ENCODE data around the gene RABEPK.
"Not testable (repeated sequence)": the region's sequence is repeated elsewhere in the genome, so short reads cannot be mapped to it uniquely, and the experiment has no call there.

RABEPK gene

GRCh38 chr9:125246261-125246667, 45.9 kb downstream of the RABEPK start:
- no peak for DNase-seq (ENCODE audit: low read depth)

DNA sequence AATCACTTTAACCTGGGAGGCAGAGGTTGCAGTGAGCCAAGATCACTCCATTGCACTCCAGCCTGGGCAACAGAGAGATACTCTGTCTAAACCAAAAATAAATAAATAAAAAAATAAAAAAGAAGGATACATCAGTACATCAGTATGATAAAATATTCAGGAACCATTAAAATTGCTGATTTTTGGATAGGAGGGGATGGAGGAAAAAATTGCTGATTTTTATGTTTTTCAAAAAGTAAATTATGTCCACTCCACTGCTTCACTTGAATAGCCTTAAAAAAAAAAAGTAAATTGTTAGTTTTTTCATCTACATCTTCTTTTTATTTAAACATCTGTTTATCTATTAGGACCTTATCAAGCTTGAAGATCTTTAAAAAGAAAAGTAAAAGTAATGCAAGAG, 53.9 kb downstream of the RABEPK start:
- DNase-seq (ENCODE audit: low read depth) = no peak

DNA sequence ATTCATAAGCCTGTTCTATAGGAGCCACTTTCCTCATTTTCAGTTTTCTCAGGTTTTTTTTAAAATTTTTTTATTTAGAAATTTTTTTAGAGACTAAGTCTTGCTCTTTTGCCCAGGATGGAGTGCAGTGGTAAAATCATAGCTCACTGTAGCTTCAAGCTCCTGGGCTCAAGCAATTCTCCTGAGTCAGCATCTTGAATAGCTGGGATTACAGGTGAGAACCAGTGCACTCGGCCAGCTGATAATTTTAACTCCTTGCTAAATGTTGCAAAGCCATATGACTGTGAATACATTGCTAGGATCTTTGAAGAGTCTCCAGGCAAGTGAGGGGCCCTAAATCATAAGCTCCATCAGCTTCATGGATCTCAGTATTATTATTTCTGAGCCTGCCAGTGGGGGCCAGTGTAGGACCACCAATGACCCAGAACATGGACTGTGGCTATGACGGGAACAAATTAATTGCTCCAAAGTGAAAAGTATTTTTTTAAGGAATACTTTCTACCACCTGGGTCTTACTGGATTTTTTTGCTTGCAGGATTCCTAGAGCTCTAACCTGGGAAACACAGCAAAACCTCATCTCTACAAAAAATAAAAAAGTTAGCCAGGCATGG, 55.5 kb downstream of the RABEPK start:
- no peak for DNase-seq (ENCODE audit: low read depth)

DNA sequence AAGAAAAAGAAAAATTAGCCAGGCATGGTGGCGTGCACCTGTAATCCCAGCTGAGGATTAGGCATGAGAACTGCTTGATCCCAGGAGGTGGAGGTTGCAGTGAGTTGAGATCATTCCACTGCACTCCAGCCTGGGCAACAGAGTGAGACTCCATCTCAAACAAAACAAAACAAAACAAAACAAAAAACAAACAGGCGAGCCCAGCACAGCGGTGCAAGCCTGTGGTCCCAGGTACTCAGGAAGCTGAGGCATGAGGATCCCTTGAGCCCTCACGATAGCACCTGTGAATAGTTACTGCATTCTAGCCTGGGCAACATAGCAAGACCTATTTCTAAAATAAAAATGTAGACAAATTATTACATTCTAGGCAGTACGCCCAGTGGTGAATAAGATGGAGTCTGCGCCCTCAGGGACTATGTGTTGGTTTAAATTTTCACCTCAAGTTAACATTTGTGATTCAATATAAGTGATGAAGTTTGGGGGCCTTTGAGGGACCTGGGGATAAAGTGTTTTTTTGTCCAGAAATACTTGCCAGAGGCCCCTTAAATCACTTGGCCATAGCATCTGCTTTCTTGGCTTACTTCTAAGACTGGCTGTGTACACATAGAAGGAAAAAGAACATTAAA, 57.9 kb downstream of the RABEPK start:
- no peak for DNase-seq (ENCODE audit: low read depth)

- DNase-seq (ENCODE audit: low read depth) = no peak
These were observed 58.6 kb downstream of the RABEPK start for GRCh38 chr9:125258832-125259534.

DNA sequence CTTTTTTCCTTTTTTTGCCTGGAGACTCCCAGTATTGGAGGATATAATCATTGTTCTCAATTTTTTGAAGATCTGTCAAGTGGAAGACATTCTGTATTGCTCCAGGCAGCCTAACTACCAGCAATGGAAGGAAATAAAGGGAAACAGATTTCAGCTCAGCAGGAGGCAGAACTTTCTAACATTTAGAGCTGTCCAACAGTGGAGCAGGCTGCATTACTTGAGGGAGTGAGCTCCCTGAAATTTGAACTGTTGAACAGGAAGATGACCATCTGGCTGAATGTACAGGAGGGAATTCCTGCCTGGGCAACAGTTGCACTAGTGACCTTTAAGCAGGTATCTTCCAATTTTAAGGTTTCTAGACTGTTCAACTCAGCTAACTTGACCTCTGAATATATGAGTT, 60.2 kb downstream of the RABEPK start:
- DNase-seq (ENCODE audit: low read depth) = no peak

DNA sequence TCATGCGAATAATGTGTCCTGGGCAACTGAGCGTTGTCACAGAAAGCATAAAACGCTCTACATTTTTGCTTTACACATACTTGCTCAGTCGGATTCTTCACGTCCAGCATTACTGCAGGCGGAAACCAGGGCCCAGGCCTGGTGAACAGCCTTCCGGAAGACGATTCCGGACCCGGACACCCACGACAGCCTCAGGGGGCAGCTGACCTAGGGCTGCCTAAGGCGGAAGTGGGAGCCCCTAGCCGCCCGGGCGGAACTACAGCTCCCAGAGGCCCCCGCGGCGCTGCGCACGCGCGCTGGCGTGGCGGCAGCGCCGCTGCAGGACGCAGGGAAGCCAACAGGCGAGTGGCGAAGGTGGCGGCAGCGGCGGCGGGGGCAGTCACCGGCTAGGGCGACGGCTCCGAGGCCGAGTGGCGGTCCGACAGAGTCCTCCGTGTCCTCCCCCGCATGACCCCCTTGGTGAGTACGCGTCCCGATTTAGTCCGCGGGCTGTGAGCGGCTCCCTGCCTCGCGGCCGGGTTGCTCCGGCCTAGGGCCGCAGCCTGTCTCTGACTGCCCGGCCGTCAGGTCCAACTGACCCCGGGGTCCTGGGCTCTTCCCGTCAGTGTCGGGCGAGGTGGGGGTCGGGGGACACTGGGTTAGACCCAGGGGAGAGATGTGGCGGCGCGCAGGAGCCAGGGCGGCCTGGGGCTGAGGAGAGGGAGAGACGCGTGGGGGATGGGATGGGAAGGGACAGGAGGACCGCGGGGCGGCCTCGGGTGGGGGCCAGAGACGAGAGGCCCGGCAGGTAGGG, 61.4 kb downstream of the RABEPK start, which contains the start of gene GAPVD1:
GAPVD1 (plus strand) TSS at position 326 of the 793 bp plus-strand sequence. CDS start 37,096 bp downstream, outside the sequence.
- peak; percentile 76 for DNase-seq (ENCODE audit: low read depth)

DNA sequence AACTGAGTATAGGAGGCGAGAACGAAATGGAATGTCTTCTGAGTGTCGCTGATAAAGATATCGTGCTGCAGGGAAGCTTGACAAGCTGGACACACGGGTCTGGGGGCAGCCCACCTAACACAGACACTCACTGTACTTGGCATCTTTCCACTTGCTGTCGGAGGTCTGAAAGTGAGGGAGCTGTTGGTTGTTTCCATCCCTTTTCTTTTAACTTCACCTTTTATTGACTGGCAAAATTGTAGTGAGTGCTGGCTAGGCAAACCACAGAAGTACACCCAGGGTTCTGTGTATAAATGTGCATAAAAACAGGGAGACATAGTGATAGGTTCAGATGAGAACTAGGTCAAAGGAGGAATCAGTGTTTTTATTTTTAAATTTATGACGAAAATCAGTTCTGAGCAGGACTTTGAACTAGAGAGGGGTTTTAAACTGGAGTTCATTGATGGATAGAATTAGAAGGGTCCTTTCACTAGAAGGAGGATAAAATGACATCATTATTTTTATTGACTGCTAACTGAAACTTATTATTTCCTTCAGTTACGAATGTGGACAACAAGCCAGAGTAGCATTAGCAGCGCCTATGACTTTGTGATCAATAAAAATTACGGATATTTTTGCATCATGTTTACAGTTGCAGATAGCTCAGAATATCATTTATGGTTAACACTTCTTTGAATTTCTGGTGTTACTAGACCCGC, 62.1 kb downstream of the RABEPK start:
- no peak for DNase-seq (ENCODE audit: low read depth)

DNA sequence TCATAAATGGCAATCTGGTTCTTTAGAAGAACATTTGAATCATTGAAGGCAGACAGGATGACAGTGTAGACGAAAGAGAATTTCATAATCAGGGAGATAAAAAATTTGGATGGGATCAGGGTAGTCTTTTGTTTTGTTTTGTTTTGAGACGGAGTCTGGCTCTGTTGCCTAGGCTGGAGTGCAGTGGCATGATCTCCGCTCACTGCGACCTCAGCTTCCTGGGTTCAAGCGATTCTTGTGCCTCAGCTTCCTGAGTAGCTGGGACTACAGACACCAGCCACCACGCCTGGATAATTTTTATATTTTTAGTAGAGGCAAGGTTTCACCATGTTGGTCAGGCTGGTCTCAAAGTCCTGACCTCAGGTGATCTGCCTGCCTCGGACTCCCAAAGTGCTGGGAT, 63.7 kb downstream of the RABEPK start:
- not testable (repeated sequence) for DNase-seq (ENCODE audit: low read depth)

DNA sequence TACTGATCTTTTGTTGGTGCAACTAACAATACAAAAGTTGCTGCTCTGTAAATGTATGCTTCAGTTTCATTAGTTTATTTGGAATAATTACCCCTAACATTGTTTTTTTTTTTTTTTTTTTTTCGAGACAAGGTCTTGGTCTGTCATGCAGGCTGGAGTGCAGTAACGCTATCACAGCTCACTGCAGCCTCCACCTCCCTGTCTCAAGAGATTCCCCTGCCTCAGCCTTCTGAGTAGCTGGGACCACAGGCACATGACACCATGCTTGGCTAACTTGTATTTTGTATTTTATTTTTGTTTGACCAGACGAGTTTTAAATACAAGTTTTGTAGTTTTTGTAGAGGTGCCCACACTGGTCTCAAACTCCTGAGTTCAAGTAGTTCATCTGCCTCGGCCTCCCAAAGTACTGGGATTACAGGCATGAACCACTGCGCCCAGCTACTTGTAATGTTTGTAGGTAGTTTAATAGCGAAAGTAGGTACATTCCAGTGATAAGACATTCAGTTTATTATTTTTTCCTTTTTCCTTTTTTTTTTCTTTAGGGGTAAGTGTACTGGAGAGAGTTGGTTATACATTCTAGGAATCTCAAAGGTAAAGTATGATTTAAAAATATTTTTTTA, 68.2 kb downstream of the RABEPK start:
- DNase-seq (ENCODE audit: low read depth) = no peak

- no peak for DNase-seq (ENCODE audit: low read depth)
These were observed 68.7 kb downstream of the RABEPK start for GRCh38 chr9:125269014-125269397.

DNA sequence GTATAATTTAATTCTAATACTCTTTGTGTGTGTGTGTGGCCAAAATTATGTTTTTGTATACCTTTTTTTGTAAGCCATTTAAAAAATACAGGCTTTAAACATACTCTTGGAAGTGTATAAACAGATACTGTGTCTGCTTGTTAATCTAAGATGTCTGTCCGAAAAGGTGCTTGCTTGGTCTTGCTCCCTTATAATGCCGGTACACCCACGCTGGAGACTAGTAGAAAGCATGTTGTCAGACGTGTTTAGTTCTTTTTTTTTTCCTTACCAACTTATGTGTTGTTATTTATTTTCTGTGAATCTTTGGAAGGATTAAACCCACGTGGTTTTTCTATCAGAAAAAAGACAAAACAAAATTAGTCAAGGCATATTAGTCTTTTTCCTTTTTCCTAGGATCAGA, 70.7 kb downstream of the RABEPK start:
- no peak for DNase-seq (ENCODE audit: low read depth)

DNA sequence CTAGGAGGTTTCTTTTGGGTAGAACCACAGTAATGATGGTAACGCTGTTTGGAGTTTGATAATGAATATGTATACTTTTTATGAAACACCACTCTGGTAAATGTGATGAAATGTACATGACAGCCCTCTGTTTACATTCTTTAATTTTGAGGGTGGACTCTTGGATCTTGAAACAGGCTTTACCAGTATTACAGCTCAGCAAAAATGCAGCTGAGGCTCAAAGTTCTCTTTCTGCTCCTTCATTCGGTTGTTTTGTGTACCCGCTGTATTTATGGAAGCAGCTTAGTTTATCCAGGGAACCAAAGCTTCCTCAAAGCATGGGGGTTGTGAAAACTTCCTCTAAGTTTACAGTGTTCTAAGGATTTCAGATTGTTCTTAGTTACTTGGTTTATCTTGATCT, 72.4 kb downstream of the RABEPK start:
- no peak for DNase-seq (ENCODE audit: low read depth)

GRCh38 chr9:125276771-125277170, 76.4 kb downstream of the RABEPK start:
- DNase-seq (ENCODE audit: low read depth) = no peak

DNA sequence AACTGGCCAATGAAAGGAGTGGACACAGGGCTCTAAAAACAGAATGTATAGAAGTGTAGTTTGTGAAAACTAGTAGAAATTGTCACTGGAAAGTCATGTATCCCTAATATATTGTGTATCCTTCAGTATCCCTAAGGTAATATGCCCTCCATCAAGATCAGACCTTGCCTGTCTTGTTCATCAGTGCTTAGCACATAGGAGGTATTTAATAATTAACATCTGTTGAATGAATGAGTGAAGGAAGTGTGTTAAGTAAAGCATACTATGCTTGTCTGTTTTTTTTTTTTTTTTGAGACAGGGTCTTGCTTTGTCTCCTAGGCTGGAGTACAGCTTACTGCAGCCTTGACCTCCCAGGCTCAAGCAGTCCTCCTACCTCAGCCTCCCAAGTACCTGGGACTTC, 77.1 kb downstream of the RABEPK start:
- DNase-seq (ENCODE audit: low read depth) = no peak

- no peak for DNase-seq (ENCODE audit: low read depth)
These were observed 80.6 kb downstream of the RABEPK start for GRCh38 chr9:125280945-125281344.

Data from activated T-cell treated with anti-CD3 and anti-CD28 coated beads for 1 hour (primary cell).